ENCODE data around the gene PTPRT.

Gene PTPRT

DNA sequence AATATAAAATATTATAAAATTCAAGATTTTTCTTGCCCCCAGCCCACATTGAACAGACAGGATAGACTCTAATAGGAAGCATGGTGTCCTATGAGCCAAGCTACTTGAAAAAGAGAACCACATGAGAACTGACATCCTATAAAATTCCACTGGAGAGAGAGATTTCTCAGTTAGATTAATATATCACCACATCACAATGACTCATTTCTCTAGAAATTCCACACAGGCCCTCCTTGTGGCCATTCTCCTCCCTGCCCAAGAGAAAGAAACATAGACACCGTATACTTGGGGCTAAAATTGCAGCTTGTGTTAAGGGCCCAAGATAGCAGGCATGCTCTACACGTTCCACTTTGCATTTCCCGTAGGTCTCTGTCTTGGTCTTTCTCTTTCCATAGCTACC, 481.4 kb downstream of the PTPRT start:
- Mint-ChIP-seq H3K36me3 (ENCODE audit: low read depth) (no peaks in the 10 kb centered on the region), H3K4me1 (ENCODE audit: low read depth) (no peaks in the 10 kb centered on the region), H3K27me3 (no peaks in the 10 kb centered on the region), H3K4me3 (no peak overlapping the region), H3K27ac (no peak overlapping the region), H3K9me3 (peaks cover 46% of the 10 kb centered on the region)
- intact Hi-C loops (cut with micrococcal nuclease), result no loop called here

DNA sequence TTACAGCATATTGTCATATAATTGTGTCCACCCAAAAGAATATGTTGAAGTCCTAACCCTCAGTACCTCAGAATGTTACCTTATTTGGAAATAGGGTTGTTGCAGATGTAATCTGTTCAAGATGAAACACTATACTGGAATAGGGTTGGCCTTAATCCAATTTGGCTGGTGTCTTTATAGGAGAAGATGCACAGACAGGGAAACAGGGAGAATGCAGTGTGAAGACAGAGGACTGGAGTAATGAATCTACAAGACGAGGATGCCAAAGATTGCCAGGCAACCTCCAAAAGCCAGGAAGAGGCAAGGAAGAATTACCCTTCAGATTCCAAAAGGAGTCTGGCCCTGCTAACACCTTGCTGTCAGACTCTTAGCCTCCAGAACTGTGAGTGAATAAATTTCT, 482.9 kb downstream of the PTPRT start:
- Mint-ChIP-seq H3K36me3 (ENCODE audit: low read depth) (no peaks in the 10 kb centered on the region), H3K27me3 (no peaks in the 10 kb centered on the region), H3K27ac (no peak overlapping the region), H3K4me1 (ENCODE audit: low read depth) (no peaks in the 10 kb centered on the region), H3K4me3 (no peak overlapping the region), H3K9me3 (peaks cover 49% of the 10 kb centered on the region)
- intact Hi-C loops (cut with micrococcal nuclease), result no loop called here

DNA sequence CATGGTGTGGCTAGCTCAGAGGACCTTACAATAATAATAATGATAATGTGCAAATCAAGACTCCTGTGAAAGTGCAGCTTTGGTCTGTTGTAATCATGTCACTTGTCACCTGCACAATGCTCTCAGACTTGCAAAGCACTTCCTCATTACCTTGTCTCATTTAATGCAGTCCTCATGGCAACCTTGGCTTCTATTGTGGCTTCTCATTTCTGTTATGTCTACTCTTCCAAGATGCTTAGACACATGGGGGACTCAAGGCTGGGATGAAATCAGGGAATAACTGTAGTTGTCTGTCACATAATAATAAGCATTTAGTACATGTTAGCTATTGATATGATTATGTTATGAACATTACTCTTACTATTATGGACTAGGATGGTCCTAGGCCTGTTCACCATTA, 484.2 kb downstream of the PTPRT start:
- H3K36me3 Mint-ChIP-seq (ENCODE audit: low read depth), result no peaks in the 10 kb centered on the region
- H3K4me1 Mint-ChIP-seq (ENCODE audit: low read depth), result no peaks in the 10 kb centered on the region
- no peak overlapping the region for H3K4me3 Mint-ChIP-seq
- intact Hi-C loops (cut with micrococcal nuclease), result no loop called here
- H3K9me3 Mint-ChIP-seq, result peaks cover 40% of the 10 kb centered on the region
- H3K27ac Mint-ChIP-seq, result no peak overlapping the region
- no peaks in the 10 kb centered on the region for H3K27me3 Mint-ChIP-seq

DNA sequence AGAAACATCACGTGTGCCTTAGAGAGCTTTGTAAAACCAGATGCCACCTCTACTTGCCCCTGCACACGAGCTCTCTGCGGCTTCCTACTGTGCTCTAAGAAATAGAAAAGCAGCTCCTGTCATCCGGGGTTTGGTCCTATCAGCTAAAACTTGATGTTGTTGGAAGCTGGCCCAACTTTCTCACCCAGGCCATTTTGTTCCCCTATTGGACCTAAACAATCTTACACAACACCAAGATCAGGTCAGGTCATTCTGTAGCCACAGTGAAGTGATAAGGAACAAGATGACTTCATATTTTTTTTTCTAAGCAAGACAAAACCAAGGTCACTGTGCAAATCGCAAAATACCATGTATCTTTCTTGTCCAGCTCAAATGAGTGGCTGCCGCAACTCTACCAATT, 486.0 kb downstream of the PTPRT start:
- no peaks in the 10 kb centered on the region for H3K27me3 Mint-ChIP-seq
- H3K27ac Mint-ChIP-seq, result no peak overlapping the region
- intact Hi-C loops (cut with micrococcal nuclease), result no loop called here

DNA sequence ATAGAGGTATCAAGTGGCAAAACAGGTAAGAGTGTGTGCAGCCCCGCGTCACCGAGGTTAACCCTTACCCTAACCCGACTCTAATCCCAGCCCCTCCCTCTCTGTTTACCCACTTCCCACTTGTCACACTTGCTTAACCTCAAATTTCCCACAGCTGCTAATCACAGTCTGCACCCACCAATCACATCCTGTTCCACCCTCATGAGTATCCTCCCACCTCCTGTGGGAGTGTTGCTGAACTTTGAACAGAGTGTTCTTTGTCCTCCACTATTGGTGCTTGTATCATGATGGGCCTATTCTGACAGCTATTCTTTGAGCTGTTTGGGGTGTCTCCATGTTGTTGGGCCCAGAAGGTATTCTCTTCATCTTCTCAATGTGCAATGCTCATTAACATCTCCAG, 487.8 kb downstream of the PTPRT start:
- H3K9me3 Mint-ChIP-seq, result peaks cover 21% of the 10 kb centered on the region
- H3K27me3 Mint-ChIP-seq, result no peaks in the 10 kb centered on the region
- H3K4me3 Mint-ChIP-seq, result no peak overlapping the region
- H3K36me3 Mint-ChIP-seq (ENCODE audit: low read depth), result no peaks in the 10 kb centered on the region
- intact Hi-C loops (cut with micrococcal nuclease), result no loop called here
- no peaks in the 10 kb centered on the region for H3K4me1 Mint-ChIP-seq (ENCODE audit: low read depth)
- no peak overlapping the region for H3K27ac Mint-ChIP-seq

More for the DNA sequence above, 486.0 kb downstream of the PTPRT start:
- Mint-ChIP-seq H3K9me3 (peaks cover 22% of the 10 kb centered on the region), H3K4me3 (no peak overlapping the region), H3K36me3 (ENCODE audit: low read depth) (no peaks in the 10 kb centered on the region), H3K4me1 (ENCODE audit: low read depth) (no peaks in the 10 kb centered on the region)

DNA sequence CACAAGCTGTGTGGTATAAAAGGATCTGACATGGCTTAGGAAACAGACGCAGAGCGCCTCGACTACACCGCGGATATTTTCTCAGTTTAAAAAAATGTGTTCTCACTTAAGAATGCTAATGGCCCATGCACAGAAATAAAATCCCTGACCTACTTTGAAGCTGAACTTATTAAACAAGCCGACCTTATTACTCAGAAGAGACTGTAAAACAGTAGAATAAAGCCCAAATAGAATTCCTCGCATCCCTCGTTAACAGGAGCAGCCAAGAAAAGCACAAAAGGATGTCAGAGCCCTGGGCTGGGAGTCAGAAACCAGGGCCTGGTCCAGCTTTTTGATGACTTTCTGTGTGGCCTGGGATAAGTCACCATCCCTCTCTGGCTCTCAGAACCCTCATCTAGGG, 489.3 kb downstream of the PTPRT start:
- Mint-ChIP-seq H3K9me3 (peaks cover 21% of the 10 kb centered on the region), H3K27ac (no peak overlapping the region), H3K4me1 (ENCODE audit: low read depth) (no peaks in the 10 kb centered on the region), H3K27me3 (no peaks in the 10 kb centered on the region), H3K4me3 (no peak overlapping the region), H3K36me3 (ENCODE audit: low read depth) (no peaks in the 10 kb centered on the region)
- intact Hi-C loops (cut with micrococcal nuclease), result no loop called here

DNA sequence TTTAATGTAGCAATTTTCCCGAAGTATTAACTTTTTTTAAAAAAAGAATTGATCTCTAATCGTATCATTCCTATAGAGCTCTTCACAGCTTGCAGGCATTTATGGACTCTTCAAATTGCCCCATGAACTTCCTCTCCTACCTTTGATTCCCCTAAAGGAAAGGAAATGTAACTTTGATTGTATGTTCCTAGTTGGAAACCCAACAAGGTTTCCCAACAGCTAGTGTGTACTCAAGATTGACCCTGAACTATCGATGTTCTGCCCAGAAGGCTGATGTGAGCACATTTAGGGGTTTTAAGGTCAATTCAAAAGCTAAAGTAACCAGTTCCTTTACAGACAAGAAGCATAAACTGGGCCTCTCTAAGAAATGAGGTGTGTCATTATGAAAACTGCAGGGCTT, 491.7 kb downstream of the PTPRT start:
- no peaks in the 10 kb centered on the region for H3K4me1 Mint-ChIP-seq (ENCODE audit: low read depth)
- intact Hi-C loops (cut with micrococcal nuclease), result no loop called here
- no peaks in the 10 kb centered on the region for H3K36me3 Mint-ChIP-seq (ENCODE audit: low read depth)
- H3K4me3 Mint-ChIP-seq, result no peak overlapping the region
- H3K27me3 Mint-ChIP-seq, result no peaks in the 10 kb centered on the region
- H3K27ac Mint-ChIP-seq, result no peak overlapping the region
- peaks cover 4% of the 10 kb centered on the region for H3K9me3 Mint-ChIP-seq

DNA sequence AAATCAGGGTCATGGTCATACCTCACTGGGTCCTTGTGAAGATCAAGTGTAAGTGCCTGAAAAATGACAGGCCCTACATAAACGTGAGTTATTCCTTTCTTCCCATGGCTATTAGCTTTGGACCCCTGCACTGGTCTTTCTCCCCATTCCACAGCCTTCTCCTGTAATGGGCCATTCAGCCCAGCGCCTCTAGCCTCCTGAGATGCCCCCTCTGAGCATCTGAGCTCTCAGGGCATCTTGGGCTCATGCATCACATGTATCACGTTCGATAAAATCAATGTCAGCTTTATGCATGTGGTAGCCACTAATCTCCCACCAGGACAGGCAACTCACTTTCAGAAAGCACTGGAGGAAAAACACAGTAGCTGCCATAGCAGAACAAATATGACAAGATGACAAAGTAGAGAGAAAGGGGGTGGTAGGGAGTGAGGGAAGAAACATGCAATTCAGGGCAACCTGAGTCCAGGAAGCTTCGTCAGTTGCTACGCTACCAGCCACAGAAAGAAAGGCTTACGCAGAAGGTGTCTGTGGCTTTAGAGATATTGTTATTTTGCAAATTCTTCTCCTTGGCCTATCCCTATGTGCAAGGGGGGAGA, 498.8 kb downstream of the PTPRT start:
- Mint-ChIP-seq H3K27ac (no peak overlapping the region), H3K36me3 (ENCODE audit: low read depth) (no peaks in the 10 kb centered on the region), H3K4me1 (ENCODE audit: low read depth) (no peaks in the 10 kb centered on the region), H3K4me3 (no peak overlapping the region), H3K27me3 (no peaks in the 10 kb centered on the region), H3K9me3 (peaks cover 36% of the 10 kb centered on the region)
- intact Hi-C loops (cut with micrococcal nuclease), result no loop called here

DNA sequence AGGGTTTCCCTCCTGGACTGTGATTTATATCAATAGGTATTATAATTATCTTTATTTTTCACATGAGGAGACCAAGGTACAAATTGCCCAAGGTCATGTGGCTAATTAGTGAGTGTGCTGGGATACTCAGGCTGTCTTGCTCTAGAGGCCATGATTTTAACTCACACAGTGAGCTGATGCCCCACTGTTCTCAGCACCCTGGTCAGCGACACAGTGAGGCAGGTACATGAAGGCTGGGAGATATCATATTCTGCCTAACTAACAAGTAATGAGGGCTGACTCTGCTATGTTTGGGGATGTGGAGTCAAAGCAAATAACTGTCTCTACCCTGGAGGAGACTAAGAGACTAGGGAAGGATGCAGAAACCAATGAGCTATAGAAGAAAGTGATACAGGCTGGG, 501.1 kb downstream of the PTPRT start:
- intact Hi-C loops (cut with micrococcal nuclease), result no loop called here
- Mint-ChIP-seq H3K36me3 (ENCODE audit: low read depth) (no peaks in the 10 kb centered on the region), H3K27me3 (no peaks in the 10 kb centered on the region), H3K4me1 (ENCODE audit: low read depth) (no peaks in the 10 kb centered on the region), H3K4me3 (no peak overlapping the region), H3K9me3 (peaks cover 36% of the 10 kb centered on the region), H3K27ac (no peak overlapping the region)

DNA sequence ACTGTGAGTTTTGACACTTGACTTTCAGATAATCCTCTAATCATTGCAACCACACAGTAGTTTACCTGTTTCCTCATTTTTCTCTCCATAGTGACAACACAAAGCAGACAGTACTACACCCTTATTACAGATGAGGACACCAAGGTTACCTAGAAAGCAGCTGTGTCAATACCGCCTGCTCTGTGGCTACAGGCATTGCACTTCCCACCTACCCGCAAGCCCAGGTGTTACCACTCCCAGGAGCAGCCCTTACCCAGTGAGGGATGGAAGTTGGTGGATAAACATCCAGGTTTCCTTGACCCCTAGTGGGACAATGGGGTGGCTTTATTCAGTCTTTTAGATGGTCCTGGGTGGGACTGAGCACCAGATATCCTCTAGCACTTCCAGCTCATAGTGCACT, 503.6 kb downstream of the PTPRT start:
- Mint-ChIP-seq H3K36me3 (ENCODE audit: low read depth) (no peaks in the 10 kb centered on the region), H3K9me3 (peaks cover 27% of the 10 kb centered on the region)

DNA sequence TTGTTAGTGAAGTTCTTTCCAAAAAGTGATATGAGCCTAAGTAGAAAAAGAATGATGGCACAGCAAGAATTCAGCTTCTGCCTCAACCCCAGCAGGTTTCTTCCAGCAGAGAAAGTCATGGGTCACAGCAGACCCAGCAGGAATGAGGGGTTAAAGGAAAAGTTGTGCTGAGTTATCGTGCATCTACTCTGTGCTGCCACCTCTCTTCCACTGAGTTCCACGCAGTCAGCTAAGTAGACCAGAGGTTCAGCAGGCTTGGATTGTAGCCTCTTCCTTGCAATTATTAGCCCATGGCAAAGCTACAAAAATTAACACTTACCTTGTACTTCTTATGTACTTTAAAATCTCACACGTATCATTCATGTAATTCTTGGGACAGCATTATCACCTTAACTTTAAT, 510.8 kb downstream of the PTPRT start:
- H3K4me3 Mint-ChIP-seq, result no peak overlapping the region

More for the DNA sequence above, 503.6 kb downstream of the PTPRT start:
- Mint-ChIP-seq H3K27me3 (no peaks in the 10 kb centered on the region), H3K4me1 (ENCODE audit: low read depth) (no peaks in the 10 kb centered on the region), H3K27ac (no peak overlapping the region), H3K4me3 (no peak overlapping the region)
- intact Hi-C loops (cut with micrococcal nuclease), result no loop called here

DNA sequence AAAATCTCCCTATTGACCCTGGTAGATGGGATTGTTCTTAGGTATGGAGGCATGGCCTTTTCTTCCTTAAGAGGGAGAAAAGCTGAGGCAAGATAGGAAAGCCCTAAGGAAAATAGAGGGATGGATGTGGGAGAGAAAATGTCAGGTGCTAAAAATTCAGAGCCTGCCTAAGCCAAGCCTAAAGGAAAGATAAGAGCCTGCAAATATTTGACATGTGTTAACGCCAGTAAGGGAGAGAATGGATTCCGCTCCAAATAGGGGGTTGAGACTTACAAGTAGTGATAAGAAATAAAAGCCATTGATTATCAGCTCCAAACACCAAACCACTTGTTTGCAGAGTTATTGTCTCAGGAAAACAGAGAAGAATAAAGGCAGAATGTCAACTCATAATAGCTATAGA, 533.6 kb downstream of the PTPRT start:
- no peaks in the 10 kb centered on the region for H3K4me1 Mint-ChIP-seq (ENCODE audit: low read depth)
- H3K27me3 Mint-ChIP-seq, result no peaks in the 10 kb centered on the region
- intact Hi-C loops (cut with micrococcal nuclease), result no loop called here
- H3K36me3 Mint-ChIP-seq (ENCODE audit: low read depth), result no peaks in the 10 kb centered on the region
- H3K27ac Mint-ChIP-seq, result no peak overlapping the region
- peaks cover 9% of the 10 kb centered on the region for H3K9me3 Mint-ChIP-seq
- no peak overlapping the region for H3K4me3 Mint-ChIP-seq

More for the DNA sequence above, 510.8 kb downstream of the PTPRT start:
- intact Hi-C loops (cut with micrococcal nuclease), result loop anchor here (10.0 kb wide), 1 partner anchor 474 kb away; no protein-coding TSS in a partner anchor
- no peaks in the 10 kb centered on the region for H3K36me3 Mint-ChIP-seq (ENCODE audit: low read depth)
- H3K9me3 Mint-ChIP-seq, result no peaks in the 10 kb centered on the region
- no peaks in the 10 kb centered on the region for H3K4me1 Mint-ChIP-seq (ENCODE audit: low read depth)
- no peak overlapping the region for H3K27ac Mint-ChIP-seq
- H3K27me3 Mint-ChIP-seq, result no peaks in the 10 kb centered on the region

DNA sequence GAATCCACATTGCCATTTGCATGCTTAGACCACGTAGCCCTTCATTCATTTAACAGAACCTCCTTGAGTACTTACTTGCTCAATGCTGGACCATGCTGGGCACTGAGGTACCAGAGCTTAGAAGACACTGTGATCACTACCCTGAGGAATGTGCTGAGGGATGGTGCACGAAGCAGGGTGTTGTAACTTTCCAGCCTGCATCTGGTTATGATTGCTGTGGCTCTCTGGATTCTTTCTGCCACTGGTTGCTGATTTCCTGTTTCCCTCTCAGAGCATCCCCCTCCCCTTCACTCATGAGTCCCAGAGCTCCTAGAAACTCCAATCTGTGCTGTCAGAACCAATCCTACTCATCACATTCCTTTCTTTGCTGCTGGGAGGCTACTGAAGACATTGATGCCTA, 537.4 kb downstream of the PTPRT start:
- intact Hi-C loops (cut with micrococcal nuclease), result no loop called here
- no peak overlapping the region for H3K27ac Mint-ChIP-seq
- H3K9me3 Mint-ChIP-seq, result peaks cover 4% of the 10 kb centered on the region
- no peak overlapping the region for H3K4me3 Mint-ChIP-seq
- H3K4me1 Mint-ChIP-seq (ENCODE audit: low read depth), result no peaks in the 10 kb centered on the region
- H3K36me3 Mint-ChIP-seq (ENCODE audit: low read depth), result no peaks in the 10 kb centered on the region
- no peaks in the 10 kb centered on the region for H3K27me3 Mint-ChIP-seq

DNA sequence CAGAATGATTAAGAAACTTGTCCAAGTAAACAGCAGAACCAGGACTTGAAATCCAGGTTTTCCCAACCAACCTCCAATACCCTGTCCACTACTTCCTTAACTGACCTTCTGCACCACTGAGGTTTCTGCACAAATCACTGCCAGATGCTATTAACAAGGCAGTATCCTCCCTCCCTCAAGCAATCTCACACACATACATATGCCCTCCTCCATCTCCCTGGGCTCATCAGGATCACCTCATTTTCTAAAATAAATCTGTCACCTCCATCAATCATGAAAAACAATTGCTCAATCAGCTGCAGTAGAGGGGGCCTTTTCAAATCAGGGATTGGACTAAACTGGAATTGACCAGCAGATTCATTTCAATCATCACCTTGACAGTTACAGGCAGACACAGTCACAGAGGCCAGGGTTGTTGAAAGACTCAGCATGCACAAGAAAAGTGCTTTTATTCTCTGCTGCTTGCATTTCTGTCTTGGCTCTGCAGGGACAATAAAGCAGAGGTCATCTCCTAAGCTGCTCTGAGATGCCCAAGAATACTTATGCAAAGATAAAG, 539.4 kb downstream of the PTPRT start:
- Mint-ChIP-seq H3K4me3 (no peak overlapping the region), H3K36me3 (ENCODE audit: low read depth) (no peaks in the 10 kb centered on the region), H3K4me1 (ENCODE audit: low read depth) (no peaks in the 10 kb centered on the region), H3K27me3 (no peaks in the 10 kb centered on the region), H3K27ac (no peak overlapping the region), H3K9me3 (no peaks in the 10 kb centered on the region)
- intact Hi-C loops (cut with micrococcal nuclease), result no loop called here

DNA sequence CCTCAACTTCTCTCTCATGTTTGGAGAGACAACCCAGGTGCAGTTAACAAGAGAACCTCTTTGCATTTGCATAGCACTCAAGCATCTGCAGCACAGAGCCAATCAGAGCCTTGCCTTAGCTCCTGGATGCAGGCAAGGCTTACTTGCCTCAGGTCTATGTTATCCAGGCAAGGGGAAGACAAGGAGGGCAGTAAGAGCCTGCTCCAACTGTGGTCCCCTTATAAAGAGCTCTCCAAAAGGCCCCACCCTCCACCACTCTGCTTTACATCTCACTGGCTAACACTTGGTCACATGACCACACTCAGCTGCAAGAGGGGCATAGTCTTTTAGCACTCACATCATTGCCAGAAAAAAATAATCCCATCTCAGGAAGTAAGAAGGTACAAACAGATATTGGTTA, 540.0 kb downstream of the PTPRT start:
- Mint-ChIP-seq H3K4me1 (ENCODE audit: low read depth) (no peaks in the 10 kb centered on the region), H3K27ac (no peak overlapping the region), H3K27me3 (no peaks in the 10 kb centered on the region), H3K36me3 (ENCODE audit: low read depth) (no peaks in the 10 kb centered on the region), H3K9me3 (no peaks in the 10 kb centered on the region), H3K4me3 (no peak overlapping the region)
- intact Hi-C loops (cut with micrococcal nuclease), result no loop called here

All from dendritic cell treated with granulocyte-macrophage colony-stimulating factor and Interleukin-4, amounts not matched to agents 40 ng/mL and 50 ng/mL, for 4 days (primary cell).